ENCODE data around the gene AGAP1.

DNA sequence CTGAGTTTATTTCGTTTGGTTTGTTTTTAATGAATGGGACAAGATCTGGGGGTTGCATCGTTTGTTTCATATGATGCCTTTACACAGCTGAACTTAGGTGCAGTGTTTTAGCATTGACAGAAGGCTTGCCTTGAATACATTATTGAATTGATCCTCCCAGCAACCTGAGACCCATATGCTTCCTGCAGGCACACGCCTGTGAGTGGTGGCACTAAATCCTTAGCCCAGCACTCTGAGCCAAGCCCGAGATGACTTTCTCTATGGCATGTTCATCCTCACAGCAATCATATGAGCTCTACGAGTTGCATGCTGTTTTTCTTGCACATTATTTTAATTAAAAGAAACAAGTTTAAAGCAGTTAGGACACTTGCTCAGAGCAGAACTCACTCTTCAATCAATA is 47.8 kb upstream of the AGAP1 start:
- TF ChIP-seq, protein P1, sequence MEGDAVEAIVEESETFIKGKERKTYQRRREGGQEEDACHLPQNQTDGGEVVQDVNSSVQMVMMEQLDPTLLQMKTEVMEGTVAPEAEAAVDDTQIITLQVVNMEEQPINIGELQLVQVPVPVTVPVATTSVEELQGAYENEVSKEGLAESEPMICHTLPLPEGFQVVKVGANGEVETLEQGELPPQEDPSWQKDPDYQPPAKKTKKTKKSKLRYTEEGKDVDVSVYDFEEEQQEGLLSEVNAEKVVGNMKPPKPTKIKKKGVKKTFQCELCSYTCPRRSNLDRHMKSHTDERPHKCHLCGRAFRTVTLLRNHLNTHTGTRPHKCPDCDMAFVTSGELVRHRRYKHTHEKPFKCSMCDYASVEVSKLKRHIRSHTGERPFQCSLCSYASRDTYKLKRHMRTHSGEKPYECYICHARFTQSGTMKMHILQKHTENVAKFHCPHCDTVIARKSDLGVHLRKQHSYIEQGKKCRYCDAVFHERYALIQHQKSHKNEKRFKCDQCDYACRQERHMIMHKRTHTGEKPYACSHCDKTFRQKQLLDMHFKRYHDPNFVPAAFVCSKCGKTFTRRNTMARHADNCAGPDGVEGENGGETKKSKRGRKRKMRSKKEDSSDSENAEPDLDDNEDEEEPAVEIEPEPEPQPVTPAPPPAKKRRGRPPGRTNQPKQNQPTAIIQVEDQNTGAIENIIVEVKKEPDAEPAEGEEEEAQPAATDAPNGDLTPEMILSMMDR (IDR thresholded peaks at IDR 0.05; ENCODE audit: insufficient read depth, low read depth, low read length), result no peak
- TF ChIP-seq EZH2 (IDR thresholded peaks at IDR 0.05; ENCODE audit: insufficient read depth, low read length), result no peak
